DND-41 (cell line): Measurements from ENCODE around the gene FAM107A.

Source experiments
- ATAC-seq: fragments of 200-7000 bp; cut with Tn5 transposase; 3 replicates; pipeline ENCODE4 v1.9.1; 2021; ENCODE audit warnings: low read depth; ENCODE audit not compliant: insufficient read depth
- DNase-seq: peaks from one replicate; pipeline ENCODE4 v3.0.0-alpha.2; 2020
- H2AFZ ChIP-seq: 2 replicates; pipeline ENCODE4 v1.6.0; 2012; ENCODE audit warnings: low read depth, low read length
- H3K27ac ChIP-seq: 2 replicates; pipeline ENCODE4 v1.5.1; 2012; ENCODE audit warnings: low read length, inconsistent platforms
- H3K27me3 ChIP-seq: fragments of 200-600 bp; sonication (generic); 2 replicates; pipeline ENCODE4 v1.6.0; 2012; ENCODE audit warnings: low read length, mild to moderate bottlenecking, inconsistent platforms; ENCODE audit not compliant: insufficient read depth, poor library complexity
- H3K36me3 ChIP-seq: 2 replicates; pipeline ENCODE4 v1.5.1; 2012; ENCODE audit warnings: low read length, inconsistent platforms; ENCODE audit not compliant: insufficient read depth
- H3K4me1 ChIP-seq: 2 replicates; pipeline ENCODE4 v1.5.1; 2012; ENCODE audit warnings: mild to moderate bottlenecking, low read length; ENCODE audit not compliant: insufficient read depth
- H3K4me2 ChIP-seq: 2 replicates; pipeline ENCODE4 v1.6.0; 2012; ENCODE audit warnings: mild to moderate bottlenecking, moderate library complexity, low read length, inconsistent platforms; ENCODE audit not compliant: insufficient read depth
- H3K4me3 ChIP-seq, 2 experiments: fragments of 200-600 bp in 1 of 2; shearing (Covaris generic) in 1 of 2; 2 replicates each; pipeline ENCODE4 v1.5.1; 2012 to 2016; ENCODE audit warnings: inconsistent platforms in 2 of 2, low read length in 2 of 2, mild to moderate bottlenecking in 2 of 2, low read depth in 1 of 2, moderate library complexity in 1 of 2
- H3K79me2 ChIP-seq: 2 replicates; pipeline ENCODE4 v1.6.0; 2012; ENCODE audit warnings: low read length, inconsistent platforms; ENCODE audit not compliant: insufficient read depth
- H3K9ac ChIP-seq: 2 replicates; pipeline ENCODE4 v1.6.0; 2012; ENCODE audit warnings: low read depth, mild to moderate bottlenecking, inconsistent platforms, low read length, moderate library complexity
- H3K9me3 ChIP-seq: 2 replicates; pipeline ENCODE4 v1.5.1; 2012; ENCODE audit warnings: low read length, moderate library complexity, mild to moderate bottlenecking, inconsistent platforms; ENCODE audit not compliant: insufficient read depth, severe bottlenecking
- H4K20me1 ChIP-seq: 2 replicates; pipeline ENCODE4 v1.6.0; 2012; ENCODE audit warnings: low read length; ENCODE audit not compliant: insufficient read depth
- CTCF ChIP-seq: IDR thresholded peaks from 2 replicates; pipeline ENCODE4 v1.5.1; 2012; ENCODE audit warnings: borderline replicate concordance, low read length, moderate library complexity, mild to moderate bottlenecking; ENCODE audit not compliant: poor library complexity, severe bottlenecking; ENCODE audit errors: extremely low read depth
- EZH2 ChIP-seq: IDR thresholded peaks from 3 replicates; pipeline ENCODE4 v1.6.1; 2012; ENCODE audit warnings: borderline replicate concordance, low read depth, mild to moderate bottlenecking, moderate library complexity, low read length, inconsistent platforms; ENCODE audit not compliant: severe bottlenecking

FAM107A gene

DNA sequence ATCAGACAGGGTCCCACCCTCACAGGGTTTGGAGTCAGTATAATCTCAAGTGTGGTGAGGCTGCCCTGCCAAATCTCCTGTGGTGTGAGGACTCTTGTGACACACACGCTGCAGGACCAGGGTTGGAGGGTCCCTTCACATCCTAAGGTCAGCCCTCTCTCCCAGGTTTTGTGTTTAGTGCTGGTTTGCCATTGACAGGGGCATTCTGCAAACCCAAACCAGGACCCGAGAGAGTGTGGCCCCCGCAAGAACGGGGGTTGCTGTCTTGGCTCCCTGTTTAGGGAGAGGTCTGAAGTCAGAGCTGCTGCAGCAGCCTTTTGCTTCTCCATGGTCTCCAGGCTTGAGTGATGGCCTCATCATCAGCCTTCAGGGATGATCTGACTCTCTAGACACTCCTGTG, 14.7 kb downstream of the FAM107A start:
- Histone ChIP-seq H3K9me3 (no peaks in the 10 kb centered on the region), H3K36me3 (no peaks in the 10 kb centered on the region), H3K4me1 (no peaks in the 10 kb centered on the region), H3K27me3 (peaks cover 13% of the 10 kb centered on the region), H3K79me2 (no peaks in the 10 kb centered on the region), H3K27ac (no peak overlapping the region), H2AFZ (no peak overlapping the region), H3K4me3 (no peak overlapping the region), H3K4me2 (no peak overlapping the region), H4K20me1 (no peaks in the 10 kb centered on the region), H3K9ac (no peak overlapping the region)
- DNase-seq, result no peak
- no peak for ATAC-seq
- no peak for TF ChIP-seq EZH2
- no peak for TF ChIP-seq CTCF

DNA sequence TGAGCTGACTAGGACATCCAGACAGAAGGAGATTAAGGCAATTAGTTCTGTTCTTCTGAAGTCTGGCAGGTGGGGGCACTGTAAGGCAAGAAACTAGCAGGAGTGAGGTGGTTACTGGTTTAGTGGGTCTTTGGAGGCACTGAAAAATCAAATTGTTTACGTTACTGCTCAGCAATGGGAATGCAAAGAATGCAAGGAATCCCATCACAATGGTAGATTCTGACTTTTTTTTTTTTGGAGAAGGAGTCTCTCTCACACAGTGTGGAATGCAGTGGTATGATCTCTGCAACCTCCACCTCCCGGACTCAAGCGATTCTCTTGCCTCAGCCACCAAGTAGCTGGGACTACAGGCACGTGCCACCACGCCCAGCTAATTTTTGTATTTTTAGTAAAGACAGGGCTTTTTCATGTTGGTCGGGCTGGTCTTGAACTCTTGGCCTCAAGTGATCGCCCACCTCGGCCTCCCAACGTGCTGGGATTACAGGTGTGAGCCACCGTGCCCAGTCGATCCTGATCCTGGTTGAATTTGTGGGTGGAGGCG, 16.4 kb downstream of the FAM107A start:
- Histone ChIP-seq H3K27ac (no peak overlapping the region), H3K4me2 (no peak overlapping the region)

GRCh38 chr3:58559586-58559985, 17.6 kb downstream of the FAM107A start:
- Histone ChIP-seq H2AFZ (no peak overlapping the region), H3K4me1 (no peaks in the 10 kb centered on the region), H3K9me3 (no peaks in the 10 kb centered on the region), H4K20me1 (no peaks in the 10 kb centered on the region), H3K4me3 (no peak overlapping the region), H3K9ac (no peak overlapping the region), H3K27ac (no peak overlapping the region), H3K4me2 (no peak overlapping the region), H3K36me3 (no peaks in the 10 kb centered on the region), H3K79me2 (no peaks in the 10 kb centered on the region), H3K27me3 (peaks cover 3% of the 10 kb centered on the region)
- no peak for ATAC-seq
- DNase-seq, result no peak
- TF ChIP-seq EZH2 (no peak), CTCF (no peak)

More for the DNA sequence above, 16.4 kb downstream of the FAM107A start:
- Histone ChIP-seq H2AFZ (no peak overlapping the region), H3K4me3 (no peak overlapping the region), H4K20me1 (no peaks in the 10 kb centered on the region), H3K27me3 (peaks cover 8% of the 10 kb centered on the region), H3K9me3 (no peaks in the 10 kb centered on the region), H3K4me1 (no peaks in the 10 kb centered on the region), H3K36me3 (no peaks in the 10 kb centered on the region), H3K9ac (no peak overlapping the region), H3K79me2 (no peaks in the 10 kb centered on the region)
- TF ChIP-seq EZH2 (no peak), CTCF (peak; percentile 25)
- DNase-seq (no peak), ATAC-seq (no peak)

- H3K9me3 ChIP-seq, result no peaks in the 10 kb centered on the region
- H3K27ac ChIP-seq, result no peak overlapping the region
- H3K4me1 ChIP-seq, result no peaks in the 10 kb centered on the region
- H4K20me1 ChIP-seq, result no peaks in the 10 kb centered on the region
- no peak overlapping the region for H2AFZ ChIP-seq
- no peak for TF ChIP-seq EZH2
- TF ChIP-seq CTCF, result no peak
- H3K4me2 ChIP-seq, result no peak overlapping the region
- no peaks in the 10 kb centered on the region for H3K79me2 ChIP-seq
- H3K9ac ChIP-seq, result no peak overlapping the region
- peaks cover 3% of the 10 kb centered on the region for H3K27me3 ChIP-seq
- H3K4me3 ChIP-seq, result no peak overlapping the region
- ATAC-seq (no peak), DNase-seq (no peak)
- H3K36me3 ChIP-seq, result no peaks in the 10 kb centered on the region
These were observed 19.7 kb downstream of the FAM107A start for GRCh38 chr3:58557491-58557890.
